GM18907 (cell line): Measurements from ENCODE around the gene WDR46.
"Not testable (repeated sequence)": the region's sequence is repeated elsewhere in the genome, so short reads cannot be mapped to it uniquely, and the experiment has no call there.

Experiments
- ATAC-seq: cut with Tn5 transposase; IDR thresholded peaks from one replicate; pipeline ENCODE4 v1.9.1; 2021; ENCODE audit warnings: mild to moderate bottlenecking, moderate library complexity; ENCODE audit not compliant: unreplicated experiment

WDR46 gene

GRCh38 chr6:33271468-33272274 lies 17.4 kb downstream of the WDR46 start, which contains the start of the genes RPS18 and VPS52:
Gene RPS18, plus strand, starts transcription at chr6:33272075. Its CDS starts 45 bp downstream, at chr6:33272120.
Gene VPS52, minus strand, starts transcription at chr6:33271876. Its CDS starts 201 bp downstream, at chr6:33271675.
- ATAC-seq: peak; percentile 79

GRCh38 chr6:33271117-33271467 lies 17.9 kb downstream of the WDR46 start:
- ATAC-seq: no peak

- no peak for ATAC-seq
These were observed 25.0 kb downstream of the WDR46 start for GRCh38 chr6:33264015-33264414.

- not testable (repeated sequence) for ATAC-seq
These were observed 26.5 kb downstream of the WDR46 start for GRCh38 chr6:33262490-33262889.

- no peak for ATAC-seq
These were observed 30.0 kb downstream of the WDR46 start for GRCh38 chr6:33259032-33259431.

GRCh38 chr6:33254591-33254990 lies 34.4 kb downstream of the WDR46 start:
- ATAC-seq: no peak

- ATAC-seq: no peak
These were observed 36.3 kb downstream of the WDR46 start for GRCh38 chr6:33252759-33253158.

GRCh38 chr6:33251395-33252012 lies 37.5 kb downstream of the WDR46 start:
- ATAC-seq: no peak

- no peak for ATAC-seq
These were observed 38.3 kb downstream of the WDR46 start for GRCh38 chr6:33250731-33251130.

GRCh38 chr6:33249732-33250630 lies 39.1 kb downstream of the WDR46 start:
- peak; percentile 5 for ATAC-seq

GRCh38 chr6:33248932-33249731 lies 39.9 kb downstream of the WDR46 start:
- ATAC-seq: peak; percentile 86

GRCh38 chr6:33248643-33248931 lies 40.5 kb downstream of the WDR46 start:
- peak; percentile 13 for ATAC-seq

- ATAC-seq: peak; percentile 42
These were observed 40.9 kb downstream of the WDR46 start for GRCh38 chr6:33247977-33248642.

- no peak for ATAC-seq
These were observed 45.6 kb downstream of the WDR46 start for GRCh38 chr6:33243476-33243875.

GRCh38 chr6:33241968-33242367 lies 47.1 kb downstream of the WDR46 start:
- no peak for ATAC-seq

GRCh38 chr6:33237741-33238140 lies 51.3 kb downstream of the WDR46 start:
- no peak for ATAC-seq

- no peak for ATAC-seq
These were observed 52.2 kb downstream of the WDR46 start for GRCh38 chr6:33236852-33237251.

- ATAC-seq: no peak
These were observed 52.7 kb downstream of the WDR46 start for GRCh38 chr6:33236328-33236727.

GRCh38 chr6:33235221-33235634 lies 53.8 kb downstream of the WDR46 start:
- no peak for ATAC-seq
